ENCODE data around the gene RTN4RL2. TPM values are rescaled to one million over a fixed set of nuclear protein-coding genes. Genes with fewer than 3 reads are reported as not detected.

Gene RTN4RL2
- total and polyA plus RNA-seq, 9 of the 15 experiments (the other 6 are each of a cell fraction or from before 2014, with no cell fraction given) = 0.06 to 1.9 (median 0.34) TPM; not detected in 4

DNA sequence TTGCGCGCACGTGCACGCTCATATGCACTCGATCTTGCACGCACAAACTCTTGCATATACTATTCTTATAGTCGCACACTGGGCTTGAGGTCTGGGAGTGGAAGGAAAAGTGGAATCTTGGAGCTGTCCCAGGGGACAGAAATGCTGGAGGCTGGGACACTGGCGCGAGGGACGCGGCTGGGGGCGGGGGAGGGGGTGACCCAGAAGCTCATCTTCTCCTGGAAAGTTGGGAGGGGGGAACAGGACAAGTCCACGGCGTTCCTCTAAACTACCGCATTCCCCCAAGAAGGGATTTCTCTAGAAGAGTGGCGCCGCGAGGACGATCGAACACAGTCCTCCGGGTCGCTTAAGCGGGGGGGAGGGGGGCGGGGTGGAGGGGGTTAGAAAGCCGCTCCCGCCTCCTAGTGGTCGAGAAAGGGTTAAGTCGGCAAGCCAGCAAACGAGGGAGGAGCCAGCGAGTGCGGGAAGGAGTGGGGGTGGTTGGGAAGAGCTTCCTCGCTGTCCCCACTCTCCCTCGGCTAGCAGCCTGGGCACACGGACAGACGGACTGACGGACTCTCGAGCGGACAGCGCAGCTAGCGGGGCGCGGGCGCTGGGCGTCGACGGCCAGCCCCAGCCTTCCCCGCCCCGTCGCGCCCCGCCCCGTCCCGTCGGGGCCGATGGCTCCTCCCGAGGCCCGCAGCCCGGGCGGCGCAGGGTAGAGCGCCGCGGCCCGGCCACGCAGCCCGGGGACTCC is at the start of gene RTN4RL2 (continued):
- TF ChIP-seq, protein P1, sequence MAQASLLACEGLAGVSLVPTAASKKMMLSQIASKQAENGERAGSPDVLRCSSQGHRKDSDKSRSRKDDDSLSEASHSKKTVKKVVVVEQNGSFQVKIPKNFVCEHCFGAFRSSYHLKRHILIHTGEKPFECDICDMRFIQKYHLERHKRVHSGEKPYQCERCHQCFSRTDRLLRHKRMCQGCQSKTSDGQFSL (CRISPR knock-in tag; IDR thresholded peaks at IDR 0.05) = peak; percentile 79
- TF ChIP-seq, protein P1 (tag; IDR thresholded peaks at IDR 0.05) = no peak
- peak; percentile 59; the same call in 1 of the 2 replicates for TF ChIP-seq ZBTB7A (IDR thresholded peaks at IDR 0.05; ENCODE audit: borderline replicate concordance, control insufficient read depth, low read depth, low read length)
- no peak for TF ChIP-seq ZNF717 (CRISPR knock-in tag; IDR thresholded peaks at IDR 0.05)
- TF ChIP-seq ZNF445 (CRISPR knock-in tag; IDR thresholded peaks at IDR 0.05; ENCODE audit: low read depth) = no peak
- no peak for TF ChIP-seq POLR2H (tag; IDR thresholded peaks at IDR 0.05; ENCODE audit: low read depth)
- TF ChIP-seq, protein P2, sequence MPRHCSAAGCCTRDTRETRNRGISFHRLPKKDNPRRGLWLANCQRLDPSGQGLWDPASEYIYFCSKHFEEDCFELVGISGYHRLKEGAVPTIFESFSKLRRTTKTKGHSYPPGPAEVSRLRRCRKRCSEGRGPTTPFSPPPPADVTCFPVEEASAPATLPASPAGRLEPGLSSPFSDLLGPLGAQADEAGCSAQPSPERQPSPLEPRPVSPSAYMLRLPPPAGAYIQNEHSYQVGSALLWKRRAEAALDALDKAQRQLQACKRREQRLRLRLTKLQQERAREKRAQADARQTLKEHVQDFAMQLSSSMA (CRISPR knock-in tag; IDR thresholded peaks at IDR 0.05) = no peak
- TF ChIP-seq, protein P3, sequence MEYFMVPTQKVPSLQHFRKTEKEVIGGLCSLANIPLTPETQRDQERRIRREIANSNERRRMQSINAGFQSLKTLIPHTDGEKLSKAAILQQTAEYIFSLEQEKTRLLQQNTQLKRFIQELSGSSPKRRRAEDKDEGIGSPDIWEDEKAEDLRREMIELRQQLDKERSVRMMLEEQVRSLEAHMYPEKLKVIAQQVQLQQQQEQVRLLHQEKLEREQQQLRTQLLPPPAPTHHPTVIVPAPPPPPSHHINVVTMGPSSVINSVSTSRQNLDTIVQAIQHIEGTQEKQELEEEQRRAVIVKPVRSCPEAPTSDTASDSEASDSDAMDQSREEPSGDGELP (CRISPR knock-in tag; IDR thresholded peaks at IDR 0.05; ENCODE audit: borderline replicate concordance) = 0 out of 2 replicates have a peak, but pooled peaks have one; percentile 32
- no peak for TF ChIP-seq PML (IDR thresholded peaks at IDR 0.05; ENCODE audit: low read length)
- no peak for TF ChIP-seq ADNP (tag; IDR thresholded peaks at IDR 0.05)
- TF ChIP-seq, protein P4, sequence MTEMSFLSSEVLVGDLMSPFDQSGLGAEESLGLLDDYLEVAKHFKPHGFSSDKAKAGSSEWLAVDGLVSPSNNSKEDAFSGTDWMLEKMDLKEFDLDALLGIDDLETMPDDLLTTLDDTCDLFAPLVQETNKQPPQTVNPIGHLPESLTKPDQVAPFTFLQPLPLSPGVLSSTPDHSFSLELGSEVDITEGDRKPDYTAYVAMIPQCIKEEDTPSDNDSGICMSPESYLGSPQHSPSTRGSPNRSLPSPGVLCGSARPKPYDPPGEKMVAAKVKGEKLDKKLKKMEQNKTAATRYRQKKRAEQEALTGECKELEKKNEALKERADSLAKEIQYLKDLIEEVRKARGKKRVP (CRISPR knock-in tag; IDR thresholded peaks at IDR 0.05) = no peak
- peak in 1 of 2 experiments; percentile 73; a peak in 2 of 4 replicates for TF ChIP-seq NONO (IDR thresholded peaks at IDR 0.05; ENCODE audit: low read depth in 2 of 2, low read length in 1 of 2)
- TF ChIP-seq PURB (CRISPR knock-in tag; IDR thresholded peaks at IDR 0.05; ENCODE audit: low read depth) = no peak
- TF ChIP-seq, protein P5, sequence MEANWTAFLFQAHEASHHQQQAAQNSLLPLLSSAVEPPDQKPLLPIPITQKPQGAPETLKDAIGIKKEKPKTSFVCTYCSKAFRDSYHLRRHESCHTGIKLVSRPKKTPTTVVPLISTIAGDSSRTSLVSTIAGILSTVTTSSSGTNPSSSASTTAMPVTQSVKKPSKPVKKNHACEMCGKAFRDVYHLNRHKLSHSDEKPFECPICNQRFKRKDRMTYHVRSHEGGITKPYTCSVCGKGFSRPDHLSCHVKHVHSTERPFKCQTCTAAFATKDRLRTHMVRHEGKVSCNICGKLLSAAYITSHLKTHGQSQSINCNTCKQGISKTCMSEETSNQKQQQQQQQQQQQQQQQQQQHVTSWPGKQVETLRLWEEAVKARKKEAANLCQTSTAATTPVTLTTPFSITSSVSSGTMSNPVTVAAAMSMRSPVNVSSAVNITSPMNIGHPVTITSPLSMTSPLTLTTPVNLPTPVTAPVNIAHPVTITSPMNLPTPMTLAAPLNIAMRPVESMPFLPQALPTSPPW (CRISPR knock-in tag; IDR thresholded peaks at IDR 0.05) = peak; percentile 94
- TF ChIP-seq, protein P6, sequence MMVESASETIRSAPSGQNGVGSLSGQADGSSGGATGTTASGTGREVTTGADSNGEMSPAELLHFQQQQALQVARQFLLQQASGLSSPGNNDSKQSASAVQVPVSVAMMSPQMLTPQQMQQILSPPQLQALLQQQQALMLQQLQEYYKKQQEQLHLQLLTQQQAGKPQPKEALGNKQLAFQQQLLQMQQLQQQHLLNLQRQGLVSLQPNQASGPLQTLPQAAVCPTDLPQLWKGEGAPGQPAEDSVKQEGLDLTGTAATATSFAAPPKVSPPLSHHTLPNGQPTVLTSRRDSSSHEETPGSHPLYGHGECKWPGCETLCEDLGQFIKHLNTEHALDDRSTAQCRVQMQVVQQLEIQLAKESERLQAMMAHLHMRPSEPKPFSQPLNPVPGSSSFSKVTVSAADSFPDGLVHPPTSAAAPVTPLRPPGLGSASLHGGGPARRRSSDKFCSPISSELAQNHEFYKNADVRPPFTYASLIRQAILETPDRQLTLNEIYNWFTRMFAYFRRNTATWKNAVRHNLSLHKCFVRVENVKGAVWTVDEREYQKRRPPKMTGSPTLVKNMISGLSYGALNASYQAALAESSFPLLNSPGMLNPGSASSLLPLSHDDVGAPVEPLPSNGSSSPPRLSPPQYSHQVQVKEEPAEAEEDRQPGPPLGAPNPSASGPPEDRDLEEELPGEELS (CRISPR knock-in tag; IDR thresholded peaks at IDR 0.05; ENCODE audit: borderline replicate concordance) = no peak
- peak; percentile 15; the same call in 1 of the 2 replicates for TF ChIP-seq PHF8 (IDR thresholded peaks at IDR 0.05; ENCODE audit: borderline replicate concordance, low read length)
- TF ChIP-seq KDM5B (IDR thresholded peaks at IDR 0.05; ENCODE audit: insufficient replicate concordance, low read depth, low read length) = peak; percentile 22
- TF ChIP-seq, protein P7, sequence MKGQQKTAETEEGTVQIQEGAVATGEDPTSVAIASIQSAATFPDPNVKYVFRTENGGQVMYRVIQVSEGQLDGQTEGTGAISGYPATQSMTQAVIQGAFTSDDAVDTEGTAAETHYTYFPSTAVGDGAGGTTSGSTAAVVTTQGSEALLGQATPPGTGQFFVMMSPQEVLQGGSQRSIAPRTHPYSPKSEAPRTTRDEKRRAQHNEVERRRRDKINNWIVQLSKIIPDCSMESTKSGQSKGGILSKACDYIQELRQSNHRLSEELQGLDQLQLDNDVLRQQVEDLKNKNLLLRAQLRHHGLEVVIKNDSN (CRISPR knock-in tag; IDR thresholded peaks at IDR 0.05) = 0 out of 2 replicates have a peak, but pooled peaks have one; percentile 41
